HL-60 (cell line): ENCODE data around the gene IL1RAPL2.

Experiments used
- DNase-seq, 2 experiments: peaks; one replicate each; pipeline ENCODE4 v3.0.0-alpha.2; 2010 to 2020; ENCODE audit warnings: low read depth in 1 of 2, low spot score in 1 of 2
- H3K27ac ChIP-seq: fragments of 250-450 bp; sonication (Bioruptor Pico); replicated peaks from 2 replicates; pipeline ENCODE4 v1.5.1; 2020; ENCODE audit warnings: mild to moderate bottlenecking, moderate library complexity
- H3K27me3 ChIP-seq: fragments of 250-450 bp; sonication (Bioruptor Pico); 2 replicates; pipeline ENCODE4 v1.5.1; 2021; ENCODE audit warnings: mild to moderate bottlenecking, moderate library complexity; ENCODE audit not compliant: insufficient read depth, poor library complexity, severe bottlenecking
- H3K4me3 ChIP-seq: replicated peaks from 2 replicates; pipeline ENCODE4 v1.5.1; 2011; ENCODE audit warnings: mild to moderate bottlenecking, control low read depth, low read length; ENCODE audit not compliant: insufficient read depth
- CTCF ChIP-seq: IDR thresholded peaks from one replicate; pipeline ENCODE4 v1.5.1; 2011; ENCODE audit warnings: low read length, control low read depth, inconsistent platforms; ENCODE audit not compliant: insufficient read depth
- GABPA ChIP-seq: IDR thresholded peaks from 2 replicates; pipeline ENCODE4 v1.6.1; 2012; ENCODE audit warnings: low read depth
- POLR2AphosphoS5 ChIP-seq: IDR thresholded peaks from 2 replicates; pipeline ENCODE4 v1.6.1; 2012; ENCODE audit warnings: low read depth
- REST ChIP-seq: IDR thresholded peaks from 2 replicates; pipeline ENCODE4 v1.6.1; 2012; ENCODE audit warnings: low read depth; ENCODE audit not compliant: insufficient replicate concordance
- SPI1 ChIP-seq: IDR thresholded peaks from 2 replicates; pipeline ENCODE4 v1.6.1; 2012; ENCODE audit warnings: low read depth, mild to moderate bottlenecking, borderline replicate concordance

Gene IL1RAPL2

DNA sequence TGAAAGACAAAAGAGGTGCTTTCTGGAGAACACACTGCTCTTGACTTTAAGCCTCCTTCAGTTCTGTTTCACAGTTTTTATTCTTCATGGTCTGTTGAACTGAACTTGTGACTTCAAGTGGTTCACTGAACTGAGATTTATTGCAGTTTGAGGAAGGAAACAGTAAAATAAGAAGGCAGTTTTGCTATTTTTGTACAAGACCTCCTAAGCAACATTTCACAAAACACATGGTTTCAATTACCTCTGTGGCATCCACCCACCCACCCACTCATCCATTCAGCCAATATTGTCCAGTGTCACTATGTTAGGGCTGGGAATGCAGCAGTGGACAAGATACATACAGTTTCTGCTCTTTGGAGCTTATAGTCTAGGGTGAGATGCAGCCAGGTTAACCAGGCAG, 131.3 kb downstream of the IL1RAPL2 start:
- TF ChIP-seq GABPA: no peak
- no peak for TF ChIP-seq POLR2AphosphoS5
- no peak for TF ChIP-seq REST
- no peak for TF ChIP-seq SPI1
- TF ChIP-seq CTCF: no peak
- H3K27me3 ChIP-seq: no peaks in the 10 kb centered on the region
- no peak overlapping the region for H3K4me3 ChIP-seq
- DNase-seq: no peak
- no peak overlapping the region for H3K27ac ChIP-seq

DNA sequence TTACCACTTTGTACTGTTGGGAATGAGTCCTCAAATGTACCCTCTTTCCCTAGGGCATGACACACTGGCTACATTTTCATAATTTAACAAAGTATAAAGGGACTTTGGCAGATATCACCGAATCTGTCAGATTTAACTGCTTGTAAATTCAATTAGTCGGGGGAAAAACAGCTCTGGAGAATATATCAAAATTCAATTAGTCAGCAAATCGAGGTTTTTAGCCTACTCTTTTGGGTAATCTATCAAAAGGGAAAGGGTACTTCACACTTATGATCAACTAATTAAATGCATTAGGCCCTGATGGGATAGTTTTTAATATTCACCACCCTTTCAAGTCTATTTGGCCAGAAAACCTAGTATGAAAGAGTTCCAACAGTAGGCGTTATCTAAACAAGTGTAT, 141.0 kb downstream of the IL1RAPL2 start:
- Histone ChIP-seq H3K27me3 (peaks cover 2% of the 10 kb centered on the region), H3K27ac (no peak overlapping the region), H3K4me3 (no peak overlapping the region)
- TF ChIP-seq CTCF: no peak
- TF ChIP-seq GABPA: no peak
- no peak for TF ChIP-seq REST
- TF ChIP-seq SPI1: no peak
- no peak for TF ChIP-seq POLR2AphosphoS5
- no peak for DNase-seq

DNA sequence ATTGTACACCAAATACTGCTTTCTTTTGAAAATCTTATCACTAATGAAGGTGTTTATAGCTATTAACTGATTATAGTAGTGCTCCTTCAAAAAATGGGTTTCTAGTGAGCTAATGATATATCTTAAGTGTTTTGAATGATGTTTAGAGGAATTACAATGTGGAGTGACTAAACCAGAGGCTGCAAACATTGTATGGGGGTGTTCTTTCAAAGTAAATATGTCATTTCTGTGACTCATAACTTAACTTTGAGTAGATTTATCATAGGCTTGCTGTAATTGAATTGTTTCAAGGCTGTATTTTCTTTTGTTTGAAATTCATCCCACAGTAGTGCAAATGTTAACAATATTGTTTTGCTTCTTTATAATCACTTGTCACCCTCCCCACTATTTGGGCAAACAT, 141.6 kb downstream of the IL1RAPL2 start:
- no peak overlapping the region for H3K27ac ChIP-seq
- H3K27me3 ChIP-seq: peaks cover 2% of the 10 kb centered on the region
- H3K4me3 ChIP-seq: no peak overlapping the region
- no peak for DNase-seq
- TF ChIP-seq REST (no peak), GABPA (no peak), POLR2AphosphoS5 (no peak), SPI1 (no peak), CTCF (no peak)
